ENCODE results near the gene CLEC4A. TPM values are rescaled to one million over a fixed set of nuclear protein-coding genes. Genes with fewer than 3 reads are reported as not detected.
"Not testable (repeated sequence)": the region's sequence is repeated elsewhere in the genome, so short reads cannot be mapped to it uniquely, and the experiment has no call there.

CLEC4A gene
- 0.35 TPM in 1 of 2 replicates, not detected in the other for total RNA-seq

GRCh38 chr12:8123124-8123912, at the start of gene CLEC4A:
CLEC4A (plus strand) TSS chr12:8123617; CDS start chr12:8123879, 262 bp downstream.
- no peak for DNase-seq (ENCODE audit: low read depth)

DNA sequence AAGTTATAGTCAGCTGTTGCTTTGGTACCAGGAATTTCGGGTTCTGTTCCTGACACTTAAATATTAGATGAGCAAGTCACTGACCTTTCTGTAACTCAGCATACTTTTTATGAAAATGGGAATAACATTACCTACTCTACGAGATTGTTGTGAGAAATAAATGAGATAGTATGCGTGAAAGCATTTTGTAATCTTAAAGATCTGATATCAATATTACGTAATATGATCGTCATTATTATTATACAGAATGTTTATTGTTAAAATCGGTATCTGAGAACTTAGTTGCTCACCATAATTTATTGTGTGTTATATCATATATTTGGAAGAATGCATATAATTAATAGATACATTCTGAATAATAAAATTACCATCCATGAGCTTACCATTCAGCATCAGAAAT, 47.5 kb upstream of the CLEC4A start:
- DNase-seq (ENCODE audit: low read depth): no peak

DNA sequence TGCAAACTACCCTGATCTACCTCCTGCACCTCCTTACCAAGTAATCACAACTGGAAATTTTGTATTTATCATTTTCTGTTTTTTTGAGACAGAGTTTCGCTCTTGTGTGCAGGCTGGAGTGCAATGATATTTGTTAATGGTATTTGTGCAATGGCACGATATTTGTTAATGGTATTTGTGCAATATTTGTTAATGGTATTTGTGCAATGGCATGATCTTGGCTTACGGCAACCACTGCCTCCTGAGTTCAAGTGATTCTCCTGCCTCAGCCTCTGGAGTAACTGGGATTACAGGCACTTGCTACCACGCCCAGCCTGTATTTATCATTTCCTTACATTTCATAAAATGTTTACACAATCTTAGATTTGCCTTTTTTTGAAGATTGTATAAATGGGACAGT, 47.1 kb upstream of the CLEC4A start:
- no peak for DNase-seq (ENCODE audit: low read depth)

DNA sequence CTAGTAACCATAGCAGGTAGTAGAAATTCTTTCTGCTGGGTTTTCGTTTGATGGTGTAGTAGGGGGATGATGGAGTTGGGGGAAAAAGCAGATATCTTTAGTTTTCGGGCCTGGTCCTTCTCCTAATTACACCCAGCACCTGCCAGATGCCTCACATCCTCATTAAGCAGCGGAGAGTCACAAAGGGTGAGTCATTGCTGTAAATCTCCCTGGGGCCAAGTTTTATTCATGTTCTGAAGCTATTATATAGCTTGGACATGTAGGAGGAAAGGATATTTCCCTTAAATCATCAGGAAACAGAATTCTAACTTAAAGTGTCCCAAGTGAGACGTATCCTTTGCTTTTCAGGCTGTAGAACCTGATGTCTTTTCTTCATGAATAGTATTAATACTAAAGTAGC, 46.2 kb upstream of the CLEC4A start:
- peak; percentile 73 for DNase-seq (ENCODE audit: low read depth)

DNA sequence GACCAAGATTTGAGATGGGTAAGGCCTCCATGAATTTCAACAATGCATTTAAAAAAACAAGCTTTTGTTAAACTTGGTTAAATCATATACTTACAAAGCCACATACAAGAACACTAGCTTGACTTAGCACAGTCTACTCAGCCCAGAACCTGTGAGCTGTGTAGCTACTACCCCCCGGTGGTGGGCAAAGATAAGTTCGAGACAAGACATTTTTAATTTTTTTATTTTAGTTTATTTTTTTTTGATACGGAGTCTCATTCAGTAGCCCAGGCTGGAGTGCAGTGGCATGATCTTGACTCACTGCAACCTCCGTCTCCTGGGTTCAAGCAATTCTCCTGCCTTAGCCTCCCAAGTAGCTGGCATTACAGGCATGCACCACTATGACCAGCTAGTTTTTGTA, 45.0 kb upstream of the CLEC4A start:
- DNase-seq (ENCODE audit: low read depth): peak; percentile 73

DNA sequence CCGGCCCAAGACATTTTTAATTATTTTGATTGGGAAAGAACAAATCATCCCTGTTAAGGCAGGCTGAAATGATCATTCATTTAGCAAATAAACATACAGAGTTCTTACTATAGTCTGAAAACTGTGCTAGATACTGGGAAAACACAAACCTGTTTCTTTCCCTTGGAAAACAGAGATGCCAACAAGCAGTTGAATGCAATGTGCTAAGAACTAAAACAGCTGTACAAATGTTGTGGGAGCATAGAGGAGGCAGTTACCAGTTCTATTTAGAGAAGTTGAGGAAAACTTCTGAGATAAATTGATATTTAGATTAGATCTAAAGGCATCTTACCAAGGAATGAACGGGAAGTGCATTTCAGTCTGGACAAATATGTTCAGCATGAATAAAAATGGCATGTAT, 44.5 kb upstream of the CLEC4A start:
- DNase-seq (ENCODE audit: low read depth): no peak

- no peak for DNase-seq (ENCODE audit: low read depth)
Measured at GRCh38 chr12:8080120-8080519, 43.3 kb upstream of the CLEC4A start.

DNA sequence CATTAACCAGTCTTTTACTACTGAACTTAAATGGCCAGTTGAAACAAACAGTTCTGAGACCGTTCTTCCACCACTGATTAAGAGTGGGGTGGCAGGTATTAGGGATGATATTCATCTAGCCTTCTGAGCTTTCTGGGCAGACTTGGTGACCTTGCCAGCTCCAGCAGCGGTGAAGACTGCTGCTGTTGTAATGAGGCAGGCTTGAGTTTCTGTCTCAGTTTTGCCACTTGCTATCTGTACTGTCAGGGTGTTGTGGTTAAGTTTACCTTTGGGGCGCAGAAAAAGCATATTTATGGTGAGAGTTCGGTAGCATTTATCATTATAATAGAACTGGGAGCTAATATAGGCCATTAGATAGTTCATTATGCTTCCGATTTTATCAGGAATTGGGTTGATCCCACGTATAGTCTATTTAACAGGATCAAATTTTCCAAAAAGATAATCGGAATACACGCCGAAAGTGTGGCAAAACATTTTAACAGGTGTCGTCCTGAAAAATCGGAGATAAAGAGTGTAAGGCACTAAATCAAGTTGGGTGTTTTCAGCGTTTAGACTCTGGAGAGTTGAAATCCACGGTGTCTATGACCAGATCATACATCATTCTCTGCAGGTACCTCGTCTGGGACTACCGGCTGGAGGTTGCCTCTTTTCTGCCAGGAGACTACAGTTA, 42.0 kb upstream of the CLEC4A start:
- DNase-seq (ENCODE audit: low read depth): peak; percentile 10

DNA sequence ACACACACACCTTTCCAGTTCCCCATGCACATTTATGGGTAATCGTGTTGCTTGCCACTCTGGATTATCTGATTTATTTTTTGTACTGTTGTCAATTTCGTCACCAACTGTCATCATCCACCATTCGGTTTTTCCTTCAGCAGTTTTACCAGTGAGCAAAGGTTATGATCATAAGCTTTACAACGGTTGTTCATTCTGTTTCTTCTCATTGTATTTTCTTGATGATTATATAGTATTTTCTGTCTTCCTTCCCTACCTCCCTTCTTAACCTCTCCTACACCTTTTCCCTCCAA, 40.7 kb upstream of the CLEC4A start:
- no peak for DNase-seq (ENCODE audit: low read depth)

GRCh38 chr12:8084351-8084750, 39.1 kb upstream of the CLEC4A start:
- DNase-seq (ENCODE audit: low read depth): not testable (repeated sequence)

DNA sequence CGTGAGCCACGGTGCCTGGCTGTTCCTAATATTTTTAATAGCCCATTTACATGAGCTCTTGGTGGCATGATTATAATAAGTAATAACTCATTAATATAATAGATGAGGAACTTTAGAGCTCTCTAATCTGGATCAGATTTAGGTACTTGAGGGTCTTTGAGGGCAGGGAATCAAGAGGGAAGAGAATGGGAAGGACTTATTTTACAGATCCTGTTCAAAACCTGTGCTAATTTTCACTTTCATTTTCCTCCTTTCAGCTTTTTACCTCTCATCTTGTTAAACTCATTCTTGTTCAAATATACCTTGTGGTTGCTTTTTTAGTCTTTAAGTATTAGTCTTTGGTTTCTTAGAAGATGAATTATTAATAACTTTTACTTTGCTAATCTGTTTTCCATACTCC, 35.8 kb upstream of the CLEC4A start:
- no peak for DNase-seq (ENCODE audit: low read depth)

DNA sequence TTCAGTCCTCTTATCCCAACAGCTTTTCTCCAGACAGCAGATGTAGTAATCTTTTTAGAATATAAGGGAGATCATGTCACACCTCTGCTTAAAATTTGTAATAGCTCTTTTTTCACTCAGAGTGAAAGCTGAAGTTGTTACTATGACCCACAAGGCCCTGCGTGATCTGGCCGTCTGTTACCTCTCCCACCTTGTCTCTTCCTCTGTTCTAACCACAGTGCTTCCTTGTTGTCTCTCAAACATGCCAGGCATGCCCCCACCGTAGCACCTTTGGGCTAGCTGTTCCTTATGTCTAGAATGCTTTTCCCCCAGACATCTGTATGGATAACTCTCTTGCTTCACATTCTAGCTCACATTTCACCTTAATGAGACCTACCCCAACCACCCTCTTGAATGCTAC, 34.8 kb upstream of the CLEC4A start:
- no peak for DNase-seq (ENCODE audit: low read depth)

- not testable (repeated sequence) for DNase-seq (ENCODE audit: low read depth)
Measured at GRCh38 chr12:8089277-8089676, 34.1 kb upstream of the CLEC4A start.

DNA sequence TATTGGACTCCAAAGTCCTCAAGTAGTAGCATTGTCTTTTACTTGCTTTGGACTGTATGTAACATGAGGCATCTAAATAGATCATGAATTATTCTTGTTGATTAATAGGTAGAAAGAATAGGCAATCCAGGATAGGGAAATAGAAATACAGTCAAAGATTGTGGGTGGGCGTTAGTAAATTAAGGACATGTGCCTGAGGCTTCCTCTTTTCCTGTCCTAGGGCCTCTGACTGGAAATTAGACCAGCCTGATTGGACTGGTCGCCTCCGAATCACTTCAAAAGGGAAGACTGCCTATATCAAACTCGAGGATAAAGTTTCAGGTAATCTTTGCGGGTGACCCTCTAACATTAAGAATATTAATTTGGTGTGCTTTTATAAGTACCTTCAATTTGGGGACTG, 33.7 kb upstream of the CLEC4A start:
- no peak for DNase-seq (ENCODE audit: low read depth)

GRCh38 chr12:8093291-8093690, 30.1 kb upstream of the CLEC4A start:
- no peak for DNase-seq (ENCODE audit: low read depth)

DNA sequence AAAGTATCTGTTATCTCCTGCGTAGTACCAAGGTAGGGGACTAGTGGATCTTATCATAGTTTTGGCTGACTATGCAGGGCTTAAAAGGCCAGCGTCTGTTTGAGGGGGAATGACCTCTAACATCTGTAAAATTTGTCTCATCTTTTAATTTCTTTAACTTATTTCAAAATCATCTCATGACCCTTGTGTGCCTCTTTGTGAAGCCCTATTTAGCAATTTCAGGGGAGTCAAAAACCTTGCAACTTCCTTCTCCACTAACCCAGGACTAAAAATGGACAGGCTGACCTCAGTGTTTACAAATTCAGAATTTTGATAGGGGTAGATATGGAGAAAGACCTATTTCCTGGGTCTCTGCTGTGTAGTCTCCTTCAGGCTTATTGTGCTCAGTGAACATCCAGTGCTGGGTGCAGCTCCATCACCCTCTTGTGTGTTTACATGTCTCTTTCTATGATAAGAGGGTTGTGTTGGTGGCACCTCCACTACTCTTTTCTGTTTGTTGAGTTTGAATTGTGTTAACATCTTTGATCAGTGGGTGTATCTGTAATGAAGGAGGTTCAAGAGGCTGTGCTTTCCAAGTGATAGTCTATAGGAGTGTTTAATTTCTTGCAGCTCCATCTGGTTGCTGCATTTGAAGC, 27.0 kb upstream of the CLEC4A start:
- DNase-seq (ENCODE audit: low read depth): no peak

- no peak for DNase-seq (ENCODE audit: low read depth)
Measured at GRCh38 chr12:8099235-8099634, 24.2 kb upstream of the CLEC4A start.

GRCh38 chr12:8108808-8109398, 14.5 kb upstream of the CLEC4A start:
- DNase-seq (ENCODE audit: low read depth): peak; percentile 74

- not testable (repeated sequence) for DNase-seq (ENCODE audit: low read depth)
Measured at GRCh38 chr12:8113117-8113516, 10.3 kb upstream of the CLEC4A start.

GRCh38 chr12:8120072-8120713, 3.2 kb upstream of the CLEC4A start:
- DNase-seq (ENCODE audit: low read depth): no peak

DNA sequence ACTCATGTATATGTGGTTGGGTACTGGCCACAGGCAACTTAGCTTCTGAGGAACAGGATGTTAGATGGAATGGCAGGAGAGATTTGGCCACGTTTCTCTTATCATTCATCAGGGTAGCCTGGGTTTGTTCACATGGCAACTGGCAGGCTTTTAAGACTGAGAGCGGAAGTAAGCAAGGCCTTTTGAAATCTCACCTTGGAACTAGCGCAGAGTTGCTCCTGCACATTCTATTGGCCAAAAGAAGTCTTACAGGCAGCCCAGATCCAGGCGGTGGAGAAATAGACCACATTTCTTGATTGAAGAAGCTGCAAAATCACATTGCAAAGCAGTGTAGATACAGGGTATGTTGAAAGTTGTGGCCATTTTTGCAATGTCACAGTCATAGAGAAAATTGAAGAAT, 3.7 kb downstream of the CLEC4A start:
- DNase-seq (ENCODE audit: low read depth): no peak

Data from renal cortical epithelial cell (primary cell).